RWPE1 (cell line): Measurements from ENCODE around the gene CD2.

Source experiments
- CTCF ChIA-PET: fragments of 350-600 bp; sonication (Branson Sonifier 250); formaldehyde crosslinking; extraction: SDS; loops from one replicate; lab custom pipeline; 2021; lab: Yijun Ruan, JAX
- POLR2A ChIA-PET: fragments of 400-600 bp; formaldehyde crosslinking; extraction: SDS; loops from one replicate; lab custom pipeline; 2020; ENCODE audit warnings: antibody characterized with exemption; ENCODE audit not compliant: low non-redundant PET; lab: Yijun Ruan, JAX
- DNase-seq: peaks from one replicate; pipeline ENCODE4 v3.0.0; 2012; ENCODE audit warnings: low spot score
- H3K27ac ChIP-seq: fragments of 450-650 bp; 2 replicates; pipeline ENCODE4 v1.5.1; 2017
- CTCF ChIP-seq: fragments of 450-650 bp; conservative IDR thresholded peaks from 2 replicates; pipeline ENCODE4 v1.5.1; 2017; ENCODE audit warnings: low read depth, mild to moderate bottlenecking

Gene CD2

GRCh38 chr1:116775116-116775752 lies 21.0 kb downstream of the CD2 start:
- no peak overlapping the region for H3K27ac ChIP-seq
- ChIA-PET CTCF (interaction anchor here (0.7 kb wide), 1 partner anchor 104 kb away, joined by 3 read pairs; no protein-coding TSS in a partner anchor), POLR2A (no interaction called here)
- DNase-seq: no peak
- no peak for TF ChIP-seq CTCF

GRCh38 chr1:116777831-116778830 lies 23.9 kb downstream of the CD2 start:
- POLR2A ChIA-PET: no interaction called here

GRCh38 chr1:116781034-116781433 lies 26.8 kb downstream of the CD2 start:
- DNase-seq: no peak
- TF ChIP-seq CTCF: no peak
- H3K27ac ChIP-seq: no peak overlapping the region
- POLR2A ChIA-PET: no interaction called here
- CTCF ChIA-PET: no interaction called here

More at GRCh38 chr1:116777831-116778830, 23.9 kb downstream of the CD2 start:
- no peak for TF ChIP-seq CTCF
- DNase-seq: no peak
- H3K27ac ChIP-seq: no peak overlapping the region
- CTCF ChIA-PET: no interaction called here

GRCh38 chr1:116785006-116785405 lies 30.8 kb downstream of the CD2 start:
- DNase-seq: no peak
- ChIA-PET POLR2A (no interaction called here), CTCF (no interaction called here)
- no peak overlapping the region for H3K27ac ChIP-seq
- TF ChIP-seq CTCF: no peak

- no peak for DNase-seq
- CTCF ChIA-PET: interaction anchor here (0.6 kb wide), 2 partner anchors 9 to 361 kb away, joined by 3 read pairs; no protein-coding TSS in a partner anchor
- POLR2A ChIA-PET: no interaction called here
- TF ChIP-seq CTCF: no peak
- no peak overlapping the region for H3K27ac ChIP-seq
Observed at GRCh38 chr1:116786049-116786448, 31.8 kb downstream of the CD2 start.

- CTCF ChIA-PET: no interaction called here
- DNase-seq: no peak
- POLR2A ChIA-PET: no interaction called here
- TF ChIP-seq CTCF: no peak
- H3K27ac ChIP-seq: no peak overlapping the region
Observed at GRCh38 chr1:116791727-116792126, 37.5 kb downstream of the CD2 start.
